Psoas muscle (tissue), 8 donors: ENCODE measurements around the gene SPATA21. TPM values are rescaled to one million over a fixed set of nuclear protein-coding genes. Genes with fewer than 3 reads are reported as not detected.

Source experiments
- ATAC-seq, 4 donors: fragments of 200-7000 bp; cut with Tn5 transposase; one replicate each; pipeline ENCODE4 v1.9.1; 2020; ENCODE audit warnings: moderate library complexity in 3 of 4, mild to moderate bottlenecking in 2 of 4
- DNase-seq, 2 donors: peaks; one replicate each; pipeline ENCODE4 v3.0.0-alpha.2; 2020
- H3K27ac ChIP-seq: fragments of 200-600 bp; one replicate; pipeline ENCODE4 v1.8.0; 2022
- H3K27me3 ChIP-seq, 3 donors: fragments of 200-600 bp in 1 of 3; one replicate each; pipeline versions ENCODE4 v1.6.1 to v1.8.0; 2013 to 2022; ENCODE audit warnings: low read length in 2 of 3, mild to moderate bottlenecking in 2 of 3, moderate library complexity in 1 of 3; ENCODE audit not compliant: insufficient read depth in 3 of 3
- H3K36me3 ChIP-seq, 2 donors: fragments of 200-600 bp in 1 of 2; one replicate each; pipeline versions ENCODE4 v1.6.1 to v1.8.0; 2013 to 2022; ENCODE audit warnings: low read depth in 1 of 2, mild to moderate bottlenecking in 1 of 2, moderate library complexity in 1 of 2; ENCODE audit not compliant: insufficient read depth in 1 of 2
- H3K4me1 ChIP-seq: fragments of 200-600 bp; one replicate; pipeline ENCODE4 v1.8.0; 2022
- H3K4me3 ChIP-seq: fragments of 200-600 bp; one replicate; pipeline ENCODE4 v1.8.0; 2022; ENCODE audit warnings: mild to moderate bottlenecking
- H3K9me3 ChIP-seq: fragments of 200-600 bp; one replicate; pipeline ENCODE4 v1.8.0; 2022
- CTCF ChIP-seq: fragments of 200-600 bp; IDR thresholded peaks from one replicate; pipeline ENCODE4 v1.8.0; 2022; ENCODE audit warnings: antibody characterized with exemption
- WGBS, 3 donors: extraction: QIAGEN DNeasy Blood & Tissue Kit; methylation state at CpG; one replicate each; pipeline versions ENCODE4 v1.1.6 to v1.1.7; 2013; 5-methylcytosine and 5-hydroxymethylcytosine counted together
- intact Hi-C, 2 donors: fragments of 100-400 bp; cut with DNase I; formaldehyde crosslinking; loops; one replicate each; pipeline versions ENCODE4 v1.11.0 to v1.14.2; 2022
- polyA plus RNA-seq, 3 donors: library from polyadenylated mRNA; stranded (reverse); fragments of 200-250 nt; gene quantifications; one replicate each; pipeline ENCODE4 v1.2.3, GENCODE V29; 2013
- total RNA-seq, 4 donors: library from RNA; stranded (reverse); fragmentation: NEBNext Ultra II Directional in 2 of 4; extraction: Animal tissue kit (Norgen Biotek cat#: 25700) in 2 of 4; gene quantifications; one replicate each; pipeline versions ENCODE4 v1.2.1 to v1.2.4, GENCODE V29; 2021 to 2023
- donor health status: healthy with polysubstance abuse.
- donor health status: DM: no; HTN: no; CAD: no; lungs with moderate emphysema.
- donor health status: Bipolar disorder and iron deficiency.
- donor health status: healthy.
- donor health status: DM: yes; HTN: yes; CAD: no.
- donor health status: DM: no; HTN: no; CAD: no.
- donor health status: DM: no; HTN: no; CAD: no.
- donor health status: DM: yes; HTN: yes; CAD: no.

Gene SPATA21
- total and polyA plus RNA-seq, 7 donors, result 0.21 to 0.52 (median 0.44) TPM; not detected in 4

- no peaks in the 10 kb centered on the region for H3K9me3 ChIP-seq
- TF ChIP-seq CTCF, result no peak
- no peak for DNase-seq
- intact Hi-C loops, result loop anchor here in 1 of 2 donors (10.0 kb wide), 1 partner anchor 112 kb away; no protein-coding TSS in a partner anchor
- 81 to 87% (median 81%) methylated on average over 3 of the region's 3 CpGs for WGBS, 3 donors
- no peaks in the 10 kb centered on the region for H3K27me3 ChIP-seq
- no peak for ATAC-seq
- H3K4me1 ChIP-seq, result peaks cover 3% of the 10 kb centered on the region
- H3K27ac ChIP-seq, result no peak overlapping the region
- no peaks in the 10 kb centered on the region for H3K36me3 ChIP-seq
- no peak overlapping the region for H3K4me3 ChIP-seq
Observed at GRCh38 chr1:16356867-16357266, 80.4 kb downstream of the SPATA21 start.

GRCh38 chr1:16354619-16355018, 82.6 kb downstream of the SPATA21 start:
- intact Hi-C loops, result loop anchor here (5.0 to 10.0 kb wide), 2 partner anchors 52 to 110 kb away; no protein-coding TSS in a partner anchor
- Histone ChIP-seq H3K27me3 (no peaks in the 10 kb centered on the region), H3K27ac (no peak overlapping the region), H3K9me3 (no peaks in the 10 kb centered on the region), H3K36me3 (no peaks in the 10 kb centered on the region), H3K4me1 (peaks cover 15% of the 10 kb centered on the region), H3K4me3 (no peak overlapping the region)
- no peak for ATAC-seq
- no peak for TF ChIP-seq CTCF
- 72 to 89% (median 85%) methylated on average over 2 of the region's 2 CpGs for WGBS, 3 donors
- no peak for DNase-seq

GRCh38 chr1:16352842-16353535, 84.2 kb downstream of the SPATA21 start:
- TF ChIP-seq CTCF, result no peak
- DNase-seq (no peak), ATAC-seq (no peak)
- no peaks in the 10 kb centered on the region for H3K9me3 ChIP-seq
- H3K4me3 ChIP-seq, result peak overlapping the region; percentile 96
- no peaks in the 10 kb centered on the region for H3K27me3 ChIP-seq
- peak overlapping the region; percentile 97 for H3K27ac ChIP-seq
- intact Hi-C loops, result loop anchor here (5.0 to 10.0 kb wide), 2 partner anchors 51 to 108 kb away; no protein-coding TSS in a partner anchor
- peaks cover 31% of the 10 kb centered on the region for H3K4me1 ChIP-seq
- H3K36me3 ChIP-seq, result peaks cover 0 to 4% of the 10 kb centered on the region in 2 donors
- 58 to 68% (median 62%) methylated on average over 11 of the region's 11 CpGs for whole genome bisulfite sequencing, 3 donors

GRCh38 chr1:16351994-16352841, 85.0 kb downstream of the SPATA21 start, which contains the start of gene FBXO42:
Gene FBXO42, minus strand, starts transcription at chr1:16352480. Its CDS starts 37,062 bp downstream, at chr1:16315418.
- peak within 1 kb of the TSS; percentile 96 for H3K4me3 ChIP-seq
- no peaks in the 10 kb centered on the region for H3K9me3 ChIP-seq
- WGBS, 3 donors, result 0 to 1% (median 1%) methylated on average over 60 to 81 of the region's 81 CpGs
- H3K27me3 ChIP-seq, result no peaks in the 10 kb centered on the region
- peaks cover 34% of the 10 kb centered on the region for H3K4me1 ChIP-seq
- peaks cover 0 to 4% of the 10 kb centered on the region in 2 donors for H3K36me3 ChIP-seq
- intact Hi-C loops, result loop anchor here (5.0 to 10.0 kb wide), 2 partner anchors 50 to 107 kb away; no protein-coding TSS in a partner anchor
- ATAC-seq, result peak; percentile 97 to 99 (median 98)
- peak; percentile 36 for TF ChIP-seq CTCF
- peak within 1 kb of the TSS; percentile 97 for H3K27ac ChIP-seq
- DNase-seq, result peak; percentile 91 to 96
